H1 (cell line): ENCODE data around the gene GSTM2. TPM values are rescaled to one million over a fixed set of nuclear protein-coding genes. Genes with fewer than 3 reads are reported as not detected.

Experiments used
- CTCF ChIA-PET: fragments of 300-600 bp; sonication (Branson Sonifier 250); formaldehyde crosslinking; loops from one replicate; lab custom pipeline; 2021; ENCODE audit not compliant: partially characterized antibody; lab: Charles Lee
- POLR2A ChIA-PET: fragments of 300-600 bp; sonication (Branson Sonifier 250); formaldehyde crosslinking; loops from one replicate; lab custom pipeline; 2021; ENCODE audit warnings: inconsistent platforms; ENCODE audit not compliant: partially characterized antibody; lab: Charles Lee
- DNase-seq, 2 experiments: peaks; one replicate each; pipeline versions ENCODE4 v3.0.0 to v3.0.0-alpha.2; 2010 to 2022; ENCODE audit warnings: low spot score in 2 of 2, low read depth in 1 of 2, mixed read lengths in 1 of 2
- FAIRE-seq: peaks from 2 replicates; lab custom pipeline; 2011; peaks lifted over from hg19 to GRCh38; lab: Jason Lieb, UNC
- H2AFZ ChIP-seq: 2 replicates; pipeline ENCODE4 v1.8.1; 2012; ENCODE audit warnings: low read length, inconsistent platforms
- H2AK5ac ChIP-seq: 2 replicates; pipeline ENCODE4 v1.6.1; 2013; ENCODE audit warnings: low read depth, low read length
- H2BK120ac ChIP-seq: replicated peaks from 2 replicates; pipeline ENCODE3; 2013; ENCODE audit warnings: low read depth, low read length, inconsistent platforms
- H2BK12ac ChIP-seq: 2 replicates; pipeline ENCODE4 v1.6.1; 2013; ENCODE audit warnings: low read depth, low read length
- H2BK15ac ChIP-seq: 2 replicates; pipeline ENCODE4 v1.6.1; 2013; ENCODE audit warnings: low read length
- H2BK20ac ChIP-seq: 2 replicates; pipeline ENCODE4 v1.6.1; 2013; ENCODE audit warnings: low read length
- H2BK5ac ChIP-seq: 2 replicates; pipeline ENCODE4 v1.6.1; 2013; ENCODE audit warnings: low read depth, low read length
- H3K14ac ChIP-seq: 2 replicates; pipeline ENCODE4 v1.6.1; 2013; ENCODE audit warnings: inconsistent platforms; ENCODE audit not compliant: insufficient read length
- H3K18ac ChIP-seq: 2 replicates; pipeline ENCODE4 v1.6.1; 2013; ENCODE audit warnings: low read length; ENCODE audit errors: extremely low read depth
- H3K23ac ChIP-seq: 2 replicates; pipeline ENCODE4 v1.6.1; 2013; ENCODE audit warnings: inconsistent platforms; ENCODE audit not compliant: insufficient read length
- H3K23me2 ChIP-seq: 2 replicates; pipeline ENCODE4 v1.6.1; 2013; ENCODE audit warnings: low read depth, low read length
- H3K27ac ChIP-seq: 2 replicates; pipeline ENCODE4 v1.6.1; 2011; ENCODE audit warnings: low read depth, low read length, inconsistent platforms
- H3K27me3 ChIP-seq, 4 experiments: replicated peaks in 1 of 4; 1 replicate in 1 of 4; 2 replicates in 3 of 4; pipeline versions ENCODE4 v1.6.1 to v1.8.1; 2011 to 2013; ENCODE audit warnings: low read length in 3 of 4, mild to moderate bottlenecking in 3 of 4, inconsistent platforms in 2 of 4, mixed read lengths in 2 of 4, moderate library complexity in 1 of 4; ENCODE audit not compliant: control insufficient read depth in 3 of 4, insufficient read depth in 3 of 4; ENCODE audit errors: extremely low read depth in 1 of 4
- H3K36me3 ChIP-seq, 4 experiments: 2 replicates each; pipeline versions ENCODE4 v1.6.1 to v1.8.1; 2011 to 2013; ENCODE audit warnings: mild to moderate bottlenecking in 4 of 4, low read length in 3 of 4, moderate library complexity in 2 of 4, control low read depth in 1 of 4, inconsistent platforms in 1 of 4; ENCODE audit not compliant: insufficient read depth in 4 of 4, control insufficient read depth in 2 of 4
- H3K4ac ChIP-seq: replicated peaks from 2 replicates; pipeline ENCODE3; 2013; ENCODE audit warnings: low read length, low read depth, mixed read lengths, inconsistent platforms; ENCODE audit not compliant: insufficient read length
- H3K4me1 ChIP-seq, 4 experiments: replicated peaks in 1 of 4; 1 replicate in 1 of 4; 2 replicates in 3 of 4; pipeline versions ENCODE4 v1.6.1 to v1.8.1; 2011 to 2013; ENCODE audit warnings: low read length in 3 of 4, inconsistent platforms in 2 of 4, mixed read lengths in 1 of 4; ENCODE audit not compliant: insufficient read depth in 4 of 4, control insufficient read depth in 3 of 4
- H3K4me2 ChIP-seq, 2 experiments: 2 replicates each; pipeline versions ENCODE4 v1.6.1 to v1.8.1; 2011 to 2013; ENCODE audit warnings: low read depth in 2 of 2, low read length in 2 of 2, control low read depth in 1 of 2, inconsistent platforms in 1 of 2, mild to moderate bottlenecking in 1 of 2; ENCODE audit not compliant: insufficient read depth in 1 of 2
- H3K4me3 ChIP-seq, 4 experiments: fragments of 200-600, 300-600 bp in 1 of 4; sonication (generic), shearing (Covaris generic), sonication (Bioruptor Twin) in 1 of 4; 2 replicates each; pipeline versions ENCODE4 v1.5.1 to v1.8.1; 2011 to 2016; ENCODE audit warnings: low read length in 4 of 4, low read depth in 3 of 4, control low read depth in 2 of 4, inconsistent platforms in 2 of 4, mild to moderate bottlenecking in 2 of 4, mixed read lengths in 1 of 4, moderate library complexity in 1 of 4; ENCODE audit not compliant: insufficient read depth in 2 of 4; ENCODE audit errors: extremely low read depth in 1 of 4
- H3K56ac ChIP-seq: replicated peaks from 2 replicates; pipeline ENCODE3; 2013; ENCODE audit warnings: low read depth, mild to moderate bottlenecking, mixed read lengths, low read length, inconsistent platforms; ENCODE audit not compliant: insufficient read length
- H3K79me1 ChIP-seq: 2 replicates; pipeline ENCODE4 v1.6.1; 2013; ENCODE audit warnings: low read depth, low read length, control low read depth
- H3K79me2 ChIP-seq, 2 experiments: 2 replicates each; pipeline versions ENCODE4 v1.6.1 to v1.8.1; 2012 to 2013; ENCODE audit warnings: low read length in 2 of 2, mild to moderate bottlenecking in 2 of 2, inconsistent platforms in 1 of 2; ENCODE audit not compliant: insufficient read depth in 2 of 2, control insufficient read depth in 1 of 2
- H3K9ac ChIP-seq, 4 experiments: replicated peaks in 1 of 4; 1 replicate in 1 of 4; 2 replicates in 3 of 4; pipeline versions ENCODE4 v1.6.1 to v1.8.1; 2011 to 2013; ENCODE audit warnings: low read depth in 3 of 4, low read length in 3 of 4, control low read depth in 2 of 4, mild to moderate bottlenecking in 2 of 4, moderate library complexity in 2 of 4, inconsistent platforms in 1 of 4; ENCODE audit errors: extremely low read depth in 1 of 4
- H3K9me3 ChIP-seq, 2 experiments: 2 replicates each; pipeline versions ENCODE4 v1.6.1 to v1.8.1; 2012 to 2013; ENCODE audit warnings: mild to moderate bottlenecking in 2 of 2, moderate library complexity in 2 of 2, control low read depth in 1 of 2, inconsistent platforms in 1 of 2, low read depth in 1 of 2, low read length in 1 of 2, mixed read lengths in 1 of 2; ENCODE audit not compliant: insufficient read depth in 2 of 2
- H4K20me1 ChIP-seq, 2 experiments: replicated peaks in 1 of 2; 2 replicates each; pipeline versions ENCODE3 to v1.8.1; 2011 to 2013; ENCODE audit warnings: inconsistent platforms in 2 of 2, low read length in 2 of 2, mild to moderate bottlenecking in 1 of 2; ENCODE audit not compliant: insufficient read depth in 2 of 2, control insufficient read depth in 1 of 2
- H4K5ac ChIP-seq: 2 replicates; pipeline ENCODE4 v1.6.1; 2013; ENCODE audit warnings: low read length, low read depth, mixed read lengths, inconsistent platforms; ENCODE audit not compliant: insufficient read length
- H4K8ac ChIP-seq: 2 replicates; pipeline ENCODE4 v1.8.0; 2013; ENCODE audit warnings: mild to moderate bottlenecking, moderate library complexity, low read length, inconsistent platforms; ENCODE audit not compliant: insufficient read depth; ENCODE audit errors: extremely low read depth
- H4K91ac ChIP-seq: replicated peaks from 2 replicates; pipeline ENCODE3; 2013; ENCODE audit warnings: low read length, mixed read lengths, inconsistent platforms; ENCODE audit not compliant: insufficient read length
- BACH1 ChIP-seq: IDR thresholded peaks from 2 replicates; pipeline ENCODE4 v1.6.1; 2012; ENCODE audit warnings: low read length, improper control_type of control experiment
- HDAC2 ChIP-seq, 2 experiments: fragments of 300-600 bp in 1 of 2; sonication (generic) in 1 of 2; IDR thresholded peaks; 2 replicates each; pipeline ENCODE4 v1.6.1; 2011 to 2012; ENCODE audit warnings: low read depth in 2 of 2, low read length in 2 of 2, mild to moderate bottlenecking in 2 of 2, moderate library complexity in 2 of 2, borderline replicate concordance in 1 of 2, inconsistent platforms in 1 of 2
- KDM4A ChIP-seq: IDR thresholded peaks from one replicate; pipeline ENCODE4 v1.7.1; 2012; ENCODE audit warnings: low read depth, mild to moderate bottlenecking, moderate library complexity, low read length, inconsistent platforms; ENCODE audit not compliant: severe bottlenecking
- RAD21 ChIP-seq, 2 experiments: IDR thresholded peaks in 1 of 2; conservative IDR thresholded peaks in 1 of 2; 2 replicates each; pipeline ENCODE4 v1.6.1; 2011; ENCODE audit warnings: low read depth in 2 of 2, low read length in 2 of 2, improper control_type of control experiment in 1 of 2, inconsistent platforms in 1 of 2, mild to moderate bottlenecking in 1 of 2, moderate library complexity in 1 of 2
- WGBS, 2 experiments: shearing (Covaris generic) in 1 of 2; methylation state at CpG; one replicate each; pipeline versions ENCODE4 v1.1.6 to v1.1.7; 2013 to 2015; ENCODE audit warnings: low lambda C conversion rate in 2 of 2, mixed read lengths in 2 of 2, inconsistent platforms in 1 of 2, low coverage in 1 of 2, missing lambda C conversion rate in 1 of 2; ENCODE audit not compliant: insufficient replicate concordance in 2 of 2, insufficient coverage in 1 of 2, insufficient read length in 1 of 2; ENCODE audit errors: extremely low coverage in 1 of 2, missing lambda C conversion rate in 1 of 2; 5-methylcytosine and 5-hydroxymethylcytosine counted together
- polyA plus RNA-seq, 7 experiments: library from polyadenylated mRNA; depleted of rRNA in 3 of 7; stranded (reverse) in 5 of 7; unstranded in 2 of 7; fragments of >200 nt in 5 of 7; fragments of 200-250 nt in 2 of 7; gene quantifications; 1 replicate in 5 of 7; 2 replicates in 1 of 7; 4 replicates in 1 of 7; pipeline versions ENCODE4 v1.2.1 to v1.2.3, GENCODE V29; 2011 to 2013; ENCODE audit warnings: missing spikeins in 2 of 7, mixed read lengths in 2 of 7
- total RNA-seq: library from RNA; stranded (reverse); fragmentation: NEBNext Ultra II Directional; extraction: Animal tissue kit (Norgen Biotek cat#: 25700); gene quantifications from 2 replicates; pipeline ENCODE4 v1.2.1, GENCODE V29; 2021
- TF ChIP-seq, protein P1 (sequence below): IDR thresholded peaks from 2 replicates; pipeline ENCODE4 v1.6.1; 2012; ENCODE audit warnings: inconsistent platforms
- TF ChIP-seq, protein P2 (sequence below): IDR thresholded peaks from 2 replicates; pipeline ENCODE4 v1.6.1; 2012; ENCODE audit warnings: inconsistent platforms

The GSTM2 gene
- total and polyA plus RNA-seq, 2 of the 8 experiments (the other 6 are each of a cell fraction or from before 2014, with no cell fraction given): 9.6 to 23.1 TPM

DNA sequence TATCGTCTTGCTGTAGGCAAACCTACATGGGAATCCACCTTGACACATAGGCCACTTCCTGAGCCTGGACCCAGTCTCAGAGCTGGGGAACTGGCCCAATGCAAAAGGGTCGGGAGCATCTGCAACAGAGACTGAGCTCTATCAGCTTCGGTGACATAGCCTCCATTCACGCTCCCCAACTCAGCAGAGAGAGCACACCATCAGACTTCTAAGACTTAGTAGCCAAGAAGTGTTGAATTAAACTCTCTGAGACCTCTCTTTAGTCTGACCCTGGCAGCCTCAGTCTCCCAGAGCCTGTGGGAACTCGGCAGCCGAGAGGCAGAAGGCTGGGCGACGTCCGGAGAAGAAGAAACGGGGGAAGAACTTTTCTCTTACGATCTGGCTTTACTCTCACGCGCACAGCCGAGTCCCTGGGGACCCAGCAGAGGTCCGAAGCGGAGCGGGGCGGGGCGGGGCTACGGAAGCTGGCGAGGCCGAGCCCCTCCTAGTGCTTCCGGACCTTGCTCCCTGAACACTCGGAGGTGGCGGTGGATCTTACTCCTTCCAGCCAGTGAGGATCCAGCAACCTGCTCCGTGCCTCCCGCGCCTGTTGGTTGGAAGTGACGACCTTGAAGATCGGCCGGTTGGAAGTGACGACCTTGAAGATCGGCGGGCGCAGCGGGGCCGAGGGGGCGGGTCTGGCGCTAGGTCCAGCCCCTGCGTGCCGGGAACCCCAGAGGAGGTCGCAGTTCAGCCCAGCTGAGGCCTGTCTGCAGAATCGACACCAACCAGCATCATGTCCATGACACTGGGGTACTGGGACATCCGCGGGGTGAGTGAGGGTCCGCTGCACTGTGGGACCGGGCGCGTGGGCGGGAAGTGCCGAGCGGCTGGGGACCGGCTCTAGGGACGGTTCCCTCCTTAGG is 12.0 kb upstream of the GSTM2 start, which contains the start of gene GSTM4:
Gene GSTM4, plus strand, starts transcription at position 485 of the 905 bp plus-strand sequence. Its CDS starts 291 bp downstream, at position 776.
- H3K4ac ChIP-seq: no peak within 1 kb of the TSS
- H3K27me3 ChIP-seq: peaks cover 0 to 5% (median 4%) of the 10 kb centered on the region in 4 experiments; a peak in 6 of 7 replicates
- no peak within 1 kb of the TSS for H3K27ac ChIP-seq
- no peak within 1 kb of the TSS for H2BK20ac ChIP-seq
- no peak within 1 kb of the TSS for H3K23ac ChIP-seq
- H3K36me3 ChIP-seq: no peaks in the 10 kb centered on the region
- H4K5ac ChIP-seq: peak within 1 kb of the TSS; percentile 6
- peak within 1 kb of the TSS; percentile 86 for H3K56ac ChIP-seq
- H4K91ac ChIP-seq: peak within 1 kb of the TSS; percentile 52
- H3K14ac ChIP-seq: no peak within 1 kb of the TSS
- peak within 1 kb of the TSS in 3 of 4 experiments; percentile 41 to 68 (median 42); a peak in 5 of 7 replicates for H3K9ac ChIP-seq
- peak within 1 kb of the TSS; percentile 74 to 79 for H3K4me2 ChIP-seq
- peak within 1 kb of the TSS; percentile 53; the same call in 1 of the 2 replicates for H2BK12ac ChIP-seq
- 0 out of 2 replicates have a peak within 1 kb of the TSS, but pooled peaks have one; percentile 36 for H2BK15ac ChIP-seq
- H2AFZ ChIP-seq: peak within 1 kb of the TSS; percentile 75
- no peaks in the 10 kb centered on the region for H3K9me3 ChIP-seq
- 0 out of 7 replicates have a peak, but pooled peaks cover 0 to 3% (median 0%) of the 10 kb centered on the region in 4 experiments for H3K4me1 ChIP-seq
- peak within 1 kb of the TSS; percentile 91; the same call in 1 of the 2 replicates for H2BK5ac ChIP-seq
- DNase-seq: peak; percentile 44 to 86
- H2BK120ac ChIP-seq: no peak within 1 kb of the TSS
- FAIRE-seq: no peak
- WGBS, 2 experiments: 3% methylated on average over 54 of the region's 54 CpGs; no CpG with 5 or more reads in 1 of the 2 experiments
- no peak within 1 kb of the TSS for H2AK5ac ChIP-seq
- ChIA-PET POLR2A (interaction anchor here (0.7 to 1.6 kb wide), 6 partner anchors 11 to 84 kb away, joined by 3 to 5 read pairs (median 3); partner anchors contain the start of gene GSTM1), CTCF (interaction anchor here (0.6 to 11.8 kb wide), 11 partner anchors 10 to 432 kb away, joined by 3 to 185 read pairs (median 4); partner anchors contain the start of gene GSTM1)
- H3K79me2 ChIP-seq: no peaks in the 10 kb centered on the region
- H3K79me1 ChIP-seq: no peaks in the 10 kb centered on the region
- H4K20me1 ChIP-seq: no peaks in the 10 kb centered on the region
- H3K23me2 ChIP-seq: peaks cover 9% of the 10 kb centered on the region
- peak within 1 kb of the TSS; percentile 59 to 74 (median 66) for H3K4me3 ChIP-seq
- H3K18ac ChIP-seq: peak within 1 kb of the TSS; percentile 83
- peak within 1 kb of the TSS; percentile 81 for H4K8ac ChIP-seq
- TF ChIP-seq, protein P1, sequence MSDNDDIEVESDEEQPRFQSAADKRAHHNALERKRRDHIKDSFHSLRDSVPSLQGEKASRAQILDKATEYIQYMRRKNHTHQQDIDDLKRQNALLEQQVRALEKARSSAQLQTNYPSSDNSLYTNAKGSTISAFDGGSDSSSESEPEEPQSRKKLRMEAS: no peak; the same call in 1 of the 2 replicates
- peak; percentile 26; the same call in 1 of the 2 replicates for TF ChIP-seq BACH1
- peak; percentile 92 for TF ChIP-seq KDM4A
- TF ChIP-seq HDAC2 (IDR thresholded peaks at IDR 0.05; ENCODE audit: borderline replicate concordance in 1 of 2, low read depth in 2 of 2, low read length in 2 of 2): peak in 1 of 2 experiments; percentile 59; a peak in 1 of 4 replicates
- TF ChIP-seq, protein P2, sequence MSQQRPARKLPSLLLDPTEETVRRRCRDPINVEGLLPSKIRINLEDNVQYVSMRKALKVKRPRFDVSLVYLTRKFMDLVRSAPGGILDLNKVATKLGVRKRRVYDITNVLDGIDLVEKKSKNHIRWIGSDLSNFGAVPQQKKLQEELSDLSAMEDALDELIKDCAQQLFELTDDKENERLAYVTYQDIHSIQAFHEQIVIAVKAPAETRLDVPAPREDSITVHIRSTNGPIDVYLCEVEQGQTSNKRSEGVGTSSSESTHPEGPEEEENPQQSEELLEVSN: peak; percentile 42; the same call in 1 of the 2 replicates
- no peak; a peak in 1 of 4 replicates for TF ChIP-seq RAD21 (IDR thresholded peaks at IDR 0.05 in 1 of 2, conservative IDR thresholded peaks at IDR 0.05 in 1 of 2; ENCODE audit: low read depth in 2 of 2, low read length in 2 of 2)
